B cell (primary cell): Measurements from ENCODE around the gene DEDD2. TPM values are rescaled to one million over a fixed set of nuclear protein-coding genes. Genes with fewer than 3 reads are reported as not detected.

Source experiments
- ATAC-seq: fragments of 200-7000 bp; cut with Tn5 transposase; one replicate; pipeline ENCODE4 v1.10.0; 2021; ENCODE audit warnings: low read depth, mild to moderate bottlenecking, moderate number of reproducible peaks, moderate library complexity
- CTCF ChIA-PET: fragments of 350-600 bp; sonication (Branson Sonifier 250); formaldehyde crosslinking; loops from one replicate; lab custom pipeline; 2021; ENCODE audit warnings: antibody characterized with exemption, inconsistent platforms; lab: Charles Lee
- POLR2A ChIA-PET: fragments of 350-600 bp; sonication (Branson Sonifier 250); formaldehyde crosslinking; loops from one replicate; lab custom pipeline; 2021; ENCODE audit warnings: antibody characterized with exemption; lab: Charles Lee
- DNase-seq: peaks from one replicate; pipeline ENCODE4 v3.0.0; 2013
- H2AFZ ChIP-seq: 2 replicates; pipeline ENCODE4 v1.6.1; 2012; ENCODE audit warnings: mild to moderate bottlenecking, low read depth, low read length; ENCODE audit not compliant: insufficient read depth, poor library complexity, severe bottlenecking
- H3K27ac ChIP-seq, 2 donors: 1 replicate in 1 of 2; 2 replicates in 1 of 2; pipeline ENCODE4 v1.5.1; 2012 to 2013; ENCODE audit warnings: low read length in 2 of 2, mild to moderate bottlenecking in 2 of 2, moderate library complexity in 1 of 2
- H3K27me3 ChIP-seq, 4 experiments: fragments of 200-600 bp in 1 of 4; sonication (generic) in 1 of 4; replicated peaks in 1 of 4; 1 replicate in 2 of 4; 2 replicates in 2 of 4; pipeline versions ENCODE4 v1.6.1 to v1.7.0; 2013 to 2016; ENCODE audit warnings: low read length in 3 of 4, mild to moderate bottlenecking in 2 of 4, mixed read lengths in 1 of 4, moderate library complexity in 1 of 4; ENCODE audit not compliant: insufficient read depth in 4 of 4, control insufficient read depth in 3 of 4; ENCODE audit errors: control extremely low read depth in 1 of 4
- H3K36me3 ChIP-seq, 2 experiments: replicated peaks in 1 of 2; 1 replicate in 1 of 2; 2 replicates in 1 of 2; pipeline versions ENCODE4 v1.6.1 to v1.7.1; 2013; ENCODE audit warnings: low read length in 1 of 2; ENCODE audit not compliant: insufficient read depth in 2 of 2, control insufficient read depth in 1 of 2; ENCODE audit errors: control extremely low read depth in 1 of 2, extremely low read depth in 1 of 2
- H3K4me1 ChIP-seq, 2 donors: fragments of 200-600 bp in 1 of 2; sonication (generic) in 1 of 2; 1 replicate in 1 of 2; 2 replicates in 1 of 2; pipeline versions ENCODE4 v1.5.1 to v1.6.1; 2013 to 2017; ENCODE audit warnings: low read length in 2 of 2; ENCODE audit not compliant: control insufficient read depth in 2 of 2, insufficient read depth in 2 of 2
- H3K4me2 ChIP-seq: replicated peaks from 2 replicates; pipeline ENCODE3; 2012; ENCODE audit warnings: mild to moderate bottlenecking, low read depth, low read length; ENCODE audit not compliant: poor library complexity, severe bottlenecking
- H3K4me3 ChIP-seq, 5 experiments: fragments of 200-600 bp in 1 of 5; sonication (generic) in 1 of 5; 1 replicate in 3 of 5; 2 replicates in 2 of 5; pipeline versions ENCODE4 v1.5.1 to v1.7.0; 2011 to 2016; ENCODE audit warnings: low read length in 4 of 5, mild to moderate bottlenecking in 4 of 5, low read depth in 2 of 5, control low read depth in 1 of 5, moderate library complexity in 1 of 5; ENCODE audit not compliant: insufficient read depth in 1 of 5; ENCODE audit errors: control extremely low read depth in 1 of 5, extremely low read depth in 1 of 5
- H3K79me2 ChIP-seq: fragments of 200-600 bp; sonication (generic); one replicate; pipeline ENCODE4 v1.6.0; 2016; ENCODE audit warnings: low read length; ENCODE audit not compliant: control insufficient read depth, insufficient read depth
- H3K9ac ChIP-seq: fragments of 200-600 bp; sonication (generic); 2 replicates; pipeline ENCODE4 v1.6.1; 2017; ENCODE audit warnings: mild to moderate bottlenecking, low read length, moderate library complexity
- H3K9me3 ChIP-seq, 3 donors: one replicate each; pipeline versions ENCODE4 v1.6.1 to v1.7.1; 2013; ENCODE audit warnings: low read length in 2 of 3; ENCODE audit not compliant: control insufficient read depth in 2 of 3, insufficient read depth in 1 of 3; ENCODE audit errors: control extremely low read depth in 1 of 3
- H4K20me1 ChIP-seq: 2 replicates; pipeline ENCODE4 v1.6.0; 2012; ENCODE audit warnings: mild to moderate bottlenecking, low read length; ENCODE audit not compliant: insufficient read depth, control insufficient read depth, poor library complexity, severe bottlenecking
- H3K27ac Mint-ChIP-seq: one replicate; pipeline ENCODE4 v1.8.0; 2021; ENCODE audit warnings: mixed read lengths
- H3K27me3 Mint-ChIP-seq: one replicate; pipeline ENCODE4 v1.8.0; 2021; ENCODE audit warnings: mixed read lengths
- H3K4me1 Mint-ChIP-seq: one replicate; pipeline ENCODE4 v1.8.0; 2021; ENCODE audit warnings: mixed read lengths
- H3K4me3 Mint-ChIP-seq: one replicate; pipeline ENCODE4 v1.8.0; 2021; ENCODE audit warnings: mixed read lengths
- H3K9me3 Mint-ChIP-seq: one replicate; pipeline ENCODE4 v1.8.0; 2022; ENCODE audit warnings: mixed read lengths; ENCODE audit not compliant: insufficient read depth
- EZH2 ChIP-seq: IDR thresholded peaks from 2 replicates; pipeline ENCODE4 v1.6.1; 2012; ENCODE audit warnings: borderline replicate concordance, low read depth, mild to moderate bottlenecking, moderate library complexity, low read length; ENCODE audit not compliant: insufficient read depth, poor library complexity, severe bottlenecking
- WGBS: methylation state at CpG from one replicate; pipeline ENCODE4 v1.1.5; 2013; ENCODE audit warnings: missing lambda C conversion rate; ENCODE audit not compliant: insufficient coverage; 5-methylcytosine and 5-hydroxymethylcytosine counted together
- intact Hi-C: fragments of 100-400 bp; cut with micrococcal nuclease; formaldehyde crosslinking; loops from one replicate; pipeline ENCODE4 v1.10.0; 2022
- polyA plus RNA-seq: library from polyadenylated mRNA; depleted of rRNA; stranded (reverse); fragments of >200 nt; gene quantifications from 2 replicates; pipeline ENCODE4 v1.2.3, GENCODE V29; 2012
- total RNA-seq, 2 donors: library from RNA; stranded (reverse); fragments of 120-200 nt in 1 of 2; gene quantifications; 1 replicate in 1 of 2; 2 replicates in 1 of 2; pipeline versions ENCODE4 v1.2.3 to v1.2.4, GENCODE V29; 2013 to 2022
- TF ChIP-seq, protein P1 (sequence below): fragments of 200-600 bp; IDR thresholded peaks from one replicate; pipeline ENCODE4 v1.8.0; 2022; ENCODE audit warnings: antibody characterized with exemption, mild to moderate bottlenecking

The DEDD2 gene
- total and polyA plus RNA-seq, 2 donors (not counting 1 experiment from before 2014, with no cell fraction given), result 52.8 to 90.6 TPM

DNA sequence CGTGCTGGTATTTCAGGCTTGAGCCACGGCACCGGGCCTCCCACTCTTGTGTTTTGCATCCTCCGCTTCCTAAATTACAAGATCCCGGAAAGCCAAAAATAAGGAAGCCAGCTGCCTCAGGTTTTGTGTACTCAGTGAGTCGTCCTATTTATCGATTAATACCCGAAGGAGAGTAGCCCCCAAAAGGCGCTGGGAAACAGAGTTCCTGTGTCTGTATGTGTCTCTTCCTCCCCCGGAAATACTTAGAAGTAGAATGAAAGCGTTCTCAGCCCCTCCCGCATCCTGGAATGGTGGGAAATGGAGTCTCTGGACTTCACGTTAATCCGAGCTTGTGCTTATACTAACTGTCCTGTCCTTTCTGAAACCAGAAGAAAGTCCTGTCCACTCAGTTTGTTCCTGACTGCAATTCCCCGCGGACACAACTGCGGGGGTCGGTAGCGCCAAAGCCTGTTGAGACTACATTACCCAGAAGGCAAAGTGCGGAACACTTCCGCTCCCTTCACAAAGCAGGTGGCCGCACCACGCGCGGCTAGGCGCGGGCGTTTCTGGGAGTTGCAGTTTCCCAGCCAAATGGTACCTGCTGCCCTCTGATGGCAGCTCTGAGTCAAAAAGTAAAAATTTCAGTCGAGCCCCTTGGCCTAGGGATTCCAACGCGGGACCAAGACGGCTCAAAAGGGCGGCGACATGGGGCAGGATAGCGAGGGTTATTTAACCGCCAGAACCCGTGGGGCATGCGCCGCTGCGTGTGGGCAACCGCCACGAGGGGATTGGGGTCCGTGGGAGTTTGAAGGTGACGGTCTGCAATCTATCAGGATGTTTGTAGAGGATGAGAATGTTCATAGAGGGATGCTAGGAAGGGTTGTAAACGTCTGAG is 27.1 kb upstream of the DEDD2 start:
- Mint-ChIP-seq H3K9me3 (no peaks in the 10 kb centered on the region), H3K27me3 (no peaks in the 10 kb centered on the region), H3K4me1 (peaks cover 53% of the 10 kb centered on the region), H3K4me3 (peak overlapping the region; percentile 100), H3K27ac (peak overlapping the region; percentile 99)
- Histone ChIP-seq H3K79me2 (peaks cover 25% of the 10 kb centered on the region), H3K9me3 (peaks cover 0 to 4% (median 0%) of the 10 kb centered on the region in 3 donors), H3K27me3 (no peaks in the 10 kb centered on the region), H3K4me1 (peaks cover 30 to 40% of the 10 kb centered on the region in 2 donors), H3K36me3 (peaks cover 0 to 15% of the 10 kb centered on the region in 2 experiments), H3K27ac (peak overlapping the region; percentile 64 to 71), H2AFZ (peak overlapping the region; percentile 90), H3K9ac (peak overlapping the region; percentile 77), H4K20me1 (peaks cover 26% of the 10 kb centered on the region), H3K4me3 (peak overlapping the region; percentile 67 to 97 (median 87)), H3K4me2 (peak overlapping the region; percentile 85)
- peak; percentile 40 for ATAC-seq
- ChIA-PET POLR2A (interaction anchor here (0.7 to 2.6 kb wide), 5 partner anchors 24 to 47 kb away, joined by 3 to 5 read pairs (median 4); partner anchors contain the start of gene CIC), CTCF (interaction anchor here (0.8 to 8.9 kb wide), 14 partner anchors 9 to 179 kb away, joined by 3 to 89 read pairs (median 4); partner anchors contain the start of gene POU2F2)
- WGBS, result 4% methylated on average over 38 of the region's 45 CpGs
- TF ChIP-seq, protein P1, sequence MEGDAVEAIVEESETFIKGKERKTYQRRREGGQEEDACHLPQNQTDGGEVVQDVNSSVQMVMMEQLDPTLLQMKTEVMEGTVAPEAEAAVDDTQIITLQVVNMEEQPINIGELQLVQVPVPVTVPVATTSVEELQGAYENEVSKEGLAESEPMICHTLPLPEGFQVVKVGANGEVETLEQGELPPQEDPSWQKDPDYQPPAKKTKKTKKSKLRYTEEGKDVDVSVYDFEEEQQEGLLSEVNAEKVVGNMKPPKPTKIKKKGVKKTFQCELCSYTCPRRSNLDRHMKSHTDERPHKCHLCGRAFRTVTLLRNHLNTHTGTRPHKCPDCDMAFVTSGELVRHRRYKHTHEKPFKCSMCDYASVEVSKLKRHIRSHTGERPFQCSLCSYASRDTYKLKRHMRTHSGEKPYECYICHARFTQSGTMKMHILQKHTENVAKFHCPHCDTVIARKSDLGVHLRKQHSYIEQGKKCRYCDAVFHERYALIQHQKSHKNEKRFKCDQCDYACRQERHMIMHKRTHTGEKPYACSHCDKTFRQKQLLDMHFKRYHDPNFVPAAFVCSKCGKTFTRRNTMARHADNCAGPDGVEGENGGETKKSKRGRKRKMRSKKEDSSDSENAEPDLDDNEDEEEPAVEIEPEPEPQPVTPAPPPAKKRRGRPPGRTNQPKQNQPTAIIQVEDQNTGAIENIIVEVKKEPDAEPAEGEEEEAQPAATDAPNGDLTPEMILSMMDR, result peak; percentile 70
- TF ChIP-seq EZH2, result no peak
- DNase-seq, result peak; percentile 96
- intact Hi-C loops, result loop anchor here (1.0 kb wide), 4 partner anchors 36 to 81 kb away; partner anchors contain the start of genes MEGF8, PAFAH1B3 and PRR19
